ENCODE results near the gene HGD. TPM values are rescaled to one million over a fixed set of nuclear protein-coding genes. Genes with fewer than 3 reads are reported as not detected.

HGD gene
- total RNA-seq, 1 experiment from 2014 or later, result 0.44 TPM

- H3K27ac Mint-ChIP-seq (ENCODE audit: low read depth, unreplicated experiment), result no peak overlapping the region
Observed at GRCh38 chr3:120637851-120638559, 44.0 kb downstream of the HGD start.

GRCh38 chr3:120636795-120637401 lies 45.1 kb downstream of the HGD start:
- Mint-ChIP-seq H3K36me3 (ENCODE audit: insufficient read depth, unreplicated experiment) (no peaks in the 10 kb centered on the region), H3K4me1 (ENCODE audit: insufficient read depth, unreplicated experiment) (peaks cover 6% of the 10 kb centered on the region), H3K27ac (ENCODE audit: low read depth, unreplicated experiment) (no peak overlapping the region), H3K4me3 (ENCODE audit: unreplicated experiment) (no peak overlapping the region), H3K9me3 (ENCODE audit: unreplicated experiment) (no peaks in the 10 kb centered on the region), H3K27me3 (ENCODE audit: insufficient read depth, unreplicated experiment) (no peaks in the 10 kb centered on the region)
- intact Hi-C loops (cut with micrococcal nuclease), result no loop called here
- DNase-seq (ENCODE audit: unreplicated experiment), result no peak
- CTCF ChIA-PET, result interaction anchor here (0.6 kb wide), 2 partner anchors 55 to 361 kb away, joined by 3 read pairs; no protein-coding TSS in a partner anchor
- no TSS peak for BruUV-seq (replicated peaks)
- POLR2A ChIA-PET, result no interaction called here
- TF ChIP-seq, protein P1, sequence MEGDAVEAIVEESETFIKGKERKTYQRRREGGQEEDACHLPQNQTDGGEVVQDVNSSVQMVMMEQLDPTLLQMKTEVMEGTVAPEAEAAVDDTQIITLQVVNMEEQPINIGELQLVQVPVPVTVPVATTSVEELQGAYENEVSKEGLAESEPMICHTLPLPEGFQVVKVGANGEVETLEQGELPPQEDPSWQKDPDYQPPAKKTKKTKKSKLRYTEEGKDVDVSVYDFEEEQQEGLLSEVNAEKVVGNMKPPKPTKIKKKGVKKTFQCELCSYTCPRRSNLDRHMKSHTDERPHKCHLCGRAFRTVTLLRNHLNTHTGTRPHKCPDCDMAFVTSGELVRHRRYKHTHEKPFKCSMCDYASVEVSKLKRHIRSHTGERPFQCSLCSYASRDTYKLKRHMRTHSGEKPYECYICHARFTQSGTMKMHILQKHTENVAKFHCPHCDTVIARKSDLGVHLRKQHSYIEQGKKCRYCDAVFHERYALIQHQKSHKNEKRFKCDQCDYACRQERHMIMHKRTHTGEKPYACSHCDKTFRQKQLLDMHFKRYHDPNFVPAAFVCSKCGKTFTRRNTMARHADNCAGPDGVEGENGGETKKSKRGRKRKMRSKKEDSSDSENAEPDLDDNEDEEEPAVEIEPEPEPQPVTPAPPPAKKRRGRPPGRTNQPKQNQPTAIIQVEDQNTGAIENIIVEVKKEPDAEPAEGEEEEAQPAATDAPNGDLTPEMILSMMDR (IDR thresholded peaks at IDR 0.05; ENCODE audit: unreplicated experiment), result no peak

More at GRCh38 chr3:120637851-120638559, 44.0 kb downstream of the HGD start:
- ChIA-PET CTCF (no interaction called here), POLR2A (no interaction called here)
- Mint-ChIP-seq H3K4me3 (ENCODE audit: unreplicated experiment) (no peak overlapping the region), H3K36me3 (ENCODE audit: insufficient read depth, unreplicated experiment) (no peaks in the 10 kb centered on the region), H3K27me3 (ENCODE audit: insufficient read depth, unreplicated experiment) (no peaks in the 10 kb centered on the region), H3K4me1 (ENCODE audit: insufficient read depth, unreplicated experiment) (peaks cover 6% of the 10 kb centered on the region), H3K9me3 (ENCODE audit: unreplicated experiment) (no peaks in the 10 kb centered on the region)
- BruUV-seq (replicated peaks), result no TSS peak
- peak; percentile 10 for DNase-seq (ENCODE audit: unreplicated experiment)
- TF ChIP-seq, protein P1 (IDR thresholded peaks at IDR 0.05; ENCODE audit: unreplicated experiment), result no peak
- intact Hi-C loops (cut with micrococcal nuclease), result no loop called here

DNA sequence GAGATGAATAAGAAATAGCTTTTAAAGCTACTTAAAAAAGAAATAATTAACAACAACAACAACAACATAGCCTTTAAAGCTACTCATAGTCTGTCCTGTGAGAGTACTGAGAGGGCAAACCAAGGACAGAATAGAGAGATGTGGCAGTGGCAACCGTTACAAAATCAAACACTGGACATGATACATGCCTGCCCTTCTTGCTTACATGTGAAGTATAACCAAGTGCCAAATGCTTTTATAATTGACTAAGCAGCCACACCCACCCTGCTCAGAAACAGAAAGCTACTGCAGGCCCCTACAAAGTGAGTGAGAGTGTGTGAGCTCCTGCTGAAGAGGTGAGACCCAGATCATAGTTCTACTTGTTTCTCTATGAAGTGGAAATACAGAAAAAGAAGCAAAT lies 47.5 kb downstream of the HGD start:
- TF ChIP-seq, protein P1 (IDR thresholded peaks at IDR 0.05; ENCODE audit: unreplicated experiment), result no peak
- Mint-ChIP-seq H3K27ac (ENCODE audit: low read depth, unreplicated experiment) (no peak overlapping the region), H3K36me3 (ENCODE audit: insufficient read depth, unreplicated experiment) (no peaks in the 10 kb centered on the region), H3K9me3 (ENCODE audit: unreplicated experiment) (peaks cover 6% of the 10 kb centered on the region), H3K4me1 (ENCODE audit: insufficient read depth, unreplicated experiment) (peaks cover 6% of the 10 kb centered on the region), H3K27me3 (ENCODE audit: insufficient read depth, unreplicated experiment) (no peaks in the 10 kb centered on the region), H3K4me3 (ENCODE audit: unreplicated experiment) (no peak overlapping the region)
- POLR2A ChIA-PET, result interaction anchor here (0.6 to 1.5 kb wide), 2 partner anchors 39 to 107 kb away, joined by 3 to 6 read pairs; partner anchors contain the start of gene NDUFB4
- BruUV-seq (replicated peaks), result no TSS peak
- CTCF ChIA-PET, result interaction anchor here (0.7 to 1.7 kb wide), 5 partner anchors 16 to 161 kb away, joined by 3 to 6 read pairs (median 3); no protein-coding TSS in a partner anchor
- intact Hi-C loops (cut with micrococcal nuclease), result no loop called here
- no peak for DNase-seq (ENCODE audit: unreplicated experiment)

GRCh38 chr3:120625159-120625586 lies 56.9 kb downstream of the HGD start:
- peaks cover 9% of the 10 kb centered on the region for H3K4me1 Mint-ChIP-seq (ENCODE audit: insufficient read depth, unreplicated experiment)
- intact Hi-C loops (cut with micrococcal nuclease), result no loop called here
- H3K9me3 Mint-ChIP-seq (ENCODE audit: unreplicated experiment), result no peaks in the 10 kb centered on the region
- DNase-seq (ENCODE audit: unreplicated experiment), result no peak
- POLR2A ChIA-PET, result no interaction called here
- H3K4me3 Mint-ChIP-seq (ENCODE audit: unreplicated experiment), result no peak overlapping the region
- no TSS peak for BruUV-seq (replicated peaks)
- no peaks in the 10 kb centered on the region for H3K27me3 Mint-ChIP-seq (ENCODE audit: insufficient read depth, unreplicated experiment)
- CTCF ChIA-PET, result no interaction called here
- no peak overlapping the region for H3K27ac Mint-ChIP-seq (ENCODE audit: low read depth, unreplicated experiment)
- no peaks in the 10 kb centered on the region for H3K36me3 Mint-ChIP-seq (ENCODE audit: insufficient read depth, unreplicated experiment)
- TF ChIP-seq, protein P1 (IDR thresholded peaks at IDR 0.05; ENCODE audit: unreplicated experiment), result no peak

All from MCF 10A (cell line).